K562 (cell line): ENCODE results near the gene UBE2M. TPM values are rescaled to one million over a fixed set of nuclear protein-coding genes. Genes with fewer than 3 reads are reported as not detected.

Experiments used
- ATF1 ChIP-seq, 2 experiments: fragments of 450-650 bp in 1 of 2; IDR thresholded peaks; 2 replicates each; pipeline ENCODE4 v1.6.1; 2016; ENCODE audit warnings: missing compliant biosample characterization in 1 of 2, missing genetic modification characterization in 1 of 2
- CREB5 ChIP-seq: fragments of 250-450 bp; sonication (Bioruptor Pico); IDR thresholded peaks from 2 replicates; pipeline ENCODE4 v1.5.0; 2020; ENCODE audit warnings: mild to moderate bottlenecking
- DNMT1 ChIP-seq: fragments of 450-650 bp; IDR thresholded peaks from 2 replicates; pipeline ENCODE4 v1.6.1; 2016; ENCODE audit warnings: antibody characterized with exemption, mild to moderate bottlenecking
- ETS2 ChIP-seq: IDR thresholded peaks from 2 replicates; pipeline ENCODE4 v1.6.1; 2016; ENCODE audit warnings: borderline replicate concordance, missing genetic modification characterization, mild to moderate bottlenecking, moderate library complexity, missing compliant biosample characterization; ENCODE audit not compliant: poor library complexity, severe bottlenecking
- FUS ChIP-seq: fragments of 200-400 bp; formaldehyde crosslinking; optimal IDR thresholded peaks from 2 replicates; pipeline ENCODE3; 2017; ENCODE audit warnings: low read depth, low read length
- KLF1 ChIP-seq: fragments of 450-650 bp; IDR thresholded peaks from 2 replicates; pipeline ENCODE4 v1.6.1; 2016; ENCODE audit warnings: missing genetic modification characterization, missing compliant biosample characterization
- LARP7 ChIP-seq: fragments of 450-650 bp; IDR thresholded peaks from 2 replicates; pipeline ENCODE4 v1.6.1; 2016
- NFYB ChIP-seq: IDR thresholded peaks from 2 replicates; pipeline ENCODE4 v1.6.1; 2011; ENCODE audit warnings: mild to moderate bottlenecking, moderate library complexity; ENCODE audit not compliant: insufficient read length; ENCODE audit errors: extremely low read depth
- NR2F6 ChIP-seq: fragments of 450-650 bp; formaldehyde crosslinking; IDR thresholded peaks from 2 replicates; pipeline ENCODE4 v1.4.0; 2020; ENCODE audit warnings: mild to moderate bottlenecking
- PHB ChIP-seq: fragments of 250-450 bp; sonication (Bioruptor Pico); IDR thresholded peaks from 2 replicates; pipeline ENCODE4 v1.5.0; 2021
- PHB2 ChIP-seq: fragments of 450-650 bp; IDR thresholded peaks from 2 replicates; pipeline ENCODE4 v1.6.1; 2017; ENCODE audit warnings: low read depth
- POLR2A ChIP-seq: fragments of 450-650 bp; conservative IDR thresholded peaks from 2 replicates; pipeline ENCODE4 v1.6.1; 2016
- PRPF4 ChIP-seq: fragments of 200-400 bp; formaldehyde crosslinking; IDR thresholded peaks from one replicate; pipeline ENCODE4 v1.6.1; 2017; ENCODE audit warnings: low read length, low read depth, mild to moderate bottlenecking; ENCODE audit not compliant: insufficient read depth, poor library complexity, severe bottlenecking
- RERE ChIP-seq: sonication (generic); formaldehyde crosslinking; IDR thresholded peaks from 2 replicates; pipeline ENCODE4 v1.8.0; 2023; ENCODE audit warnings: missing genetic modification reagents, mild to moderate bottlenecking, borderline replicate concordance
- SP1 ChIP-seq: sonication (generic); formaldehyde crosslinking; IDR thresholded peaks from 2 replicates; pipeline ENCODE4 v1.8.1; 2022; ENCODE audit warnings: mild to moderate bottlenecking, missing genetic modification reagents
- SREBF2 ChIP-seq: sonication (generic); formaldehyde crosslinking; IDR thresholded peaks from 2 replicates; pipeline ENCODE4 v1.4.0; 2020; ENCODE audit warnings: mild to moderate bottlenecking, missing genetic modification reagents
- STAT5A ChIP-seq: IDR thresholded peaks from 2 replicates; pipeline ENCODE4 v1.6.1; 2012; ENCODE audit warnings: low read length, inconsistent platforms, borderline replicate concordance
- TAL1 ChIP-seq: fragments of 450-650 bp; IDR thresholded peaks from 2 replicates; pipeline ENCODE4 v1.6.1; 2016; ENCODE audit warnings: mild to moderate bottlenecking
- TBL1XR1 ChIP-seq, 2 experiments: IDR thresholded peaks; 2 replicates each; pipeline ENCODE4 v1.6.1; 2012; ENCODE audit warnings: improper control_type of control experiment in 2 of 2, low read length in 2 of 2, mild to moderate bottlenecking in 1 of 2
- ZHX1 ChIP-seq: fragments of 150-350 bp; conservative IDR thresholded peaks from 2 replicates; pipeline ENCODE4 v1.6.1; 2014; ENCODE audit warnings: low read length
- polyA plus RNA-seq, 8 experiments: library from polyadenylated mRNA; depleted of rRNA in 4 of 8; stranded (reverse) in 5 of 8; unstranded in 3 of 8; fragments of >200 nt; fragmentation: Nextera tagmentation in 2 of 8; fragmentation: Illumina TruSeq in 1 of 8; extraction: Ambion mirVana in 2 of 8; extraction: Trizol in 1 of 8; gene quantifications; 2 replicates each; pipeline versions ENCODE4 v1.2.1 to v1.2.3, GENCODE V29; 2011 to 2014; ENCODE audit warnings: inconsistent platforms in 1 of 8, missing spikeins in 1 of 8
- total RNA-seq, 7 experiments: library from RNA; depleted of rRNA in 6 of 7; stranded (reverse); fragments of >200 nt in 6 of 7; fragmentation: Illumina TruSeq in 2 of 7; extraction: Trizol in 2 of 7; gene quantifications; 2 replicates each; pipeline versions ENCODE4 v1.2.1 to v1.2.3, GENCODE V29; 2011 to 2021; ENCODE audit warnings: low replicate concordance in 1 of 7

The UBE2M gene
- total and polyA plus RNA-seq, 9 of the 15 experiments (the other 6 are each of a cell fraction or from before 2014, with no cell fraction given), result 0.92 to 163 (median 85.7) TPM

- TF ChIP-seq ETS2 (tag), result no peak
- peak; percentile 89 for TF ChIP-seq ATF1 (CRISPR knock-in tag; IDR thresholded peaks at IDR 0.05)
- peak; percentile 98 for TF ChIP-seq ATF1 (tag; IDR thresholded peaks at IDR 0.05)
- no peak for TF ChIP-seq SREBF2 (CRISPR knock-in tag)
- TF ChIP-seq FUS, result no peak
- TF ChIP-seq SP1 (CRISPR knock-in tag), result peak; percentile 91
- no peak for TF ChIP-seq PRPF4
- TF ChIP-seq RERE, result no peak
- peak; percentile 73; the same call in 1 of the 2 replicates for TF ChIP-seq PHB2
- 0 out of 2 replicates have a peak, but pooled peaks have one; percentile 15 for TF ChIP-seq TAL1
- TF ChIP-seq NFYB, result peak; percentile 37
- peak; percentile 84; the same call in 1 of the 2 replicates for TF ChIP-seq DNMT1
- TF ChIP-seq LARP7, result peak; percentile 92
- TF ChIP-seq TBL1XR1 (IDR thresholded peaks at IDR 0.05; ENCODE audit: low read length in 2 of 2), result peak in 1 of 2 experiments; percentile 94; a peak in 2 of 4 replicates
- TF ChIP-seq NR2F6 (CRISPR knock-in tag), result no peak
- no peak for TF ChIP-seq PHB (CRISPR knock-in tag)
- TF ChIP-seq POLR2A, result peak; percentile 87
- TF ChIP-seq STAT5A, result no peak
- no peak for TF ChIP-seq KLF1
- TF ChIP-seq CREB5, result no peak
- no peak for TF ChIP-seq ZHX1
Measured at GRCh38 chr19:58572818-58573657, 14.6 kb upstream of the UBE2M start, which contains the start of gene MZF1 (continued).
